ENCODE results near the gene CCDC8. TPM values are rescaled to one million over a fixed set of nuclear protein-coding genes. Genes with fewer than 3 reads are reported as not detected.
"Not testable (repeated sequence)": the region's sequence is repeated elsewhere in the genome, so short reads cannot be mapped to it uniquely, and the experiment has no call there.

Gene CCDC8
- total and polyA plus RNA-seq, 9 donors = 20.1 to 82.6 (median 59.5) TPM

- 1 to 3% (median 1%) methylated on average over 36 of the region's 36 CpGs for WGBS, 3 donors
- H3K27ac ChIP-seq = peak overlapping the region; percentile 74 to 78
- H3K9me3 ChIP-seq = no peaks in the 10 kb centered on the region
- peak; percentile 64 to 82 (median 74) for DNase-seq
- peak overlapping the region; percentile 41 for H3K4me3 ChIP-seq
- intact Hi-C loops (cut with DNase I) = loop anchor here in 2 of 4 donors (2.0 kb wide), 2 partner anchors 83 to 85 kb away; no protein-coding TSS in a partner anchor
- H3K36me3 ChIP-seq = no peaks in the 10 kb centered on the region
- peaks cover 20% of the 10 kb centered on the region for H3K4me1 ChIP-seq (ENCODE audit: insufficient read depth)
- H3K27me3 ChIP-seq = no peaks in the 10 kb centered on the region
- TF ChIP-seq CTCF (IDR thresholded peaks at IDR 0.05) (no peak), EP300 (IDR thresholded peaks at IDR 0.05) (no peak), POLR2A (IDR thresholded peaks at IDR 0.05) (peak; percentile 26)
Measured at GRCh38 chr19:46404055-46404752, 9.2 kb downstream of the CCDC8 start.

GRCh38 chr19:46402725-46403124, 10.6 kb downstream of the CCDC8 start:
- intact Hi-C loops (cut with DNase I) = no loop called here

GRCh38 chr19:46397801-46398479, 15.4 kb downstream of the CCDC8 start:
- not testable (repeated sequence) for H3K36me3 ChIP-seq; H3K27ac ChIP-seq; H3K9me3 ChIP-seq; H3K4me1 ChIP-seq (ENCODE audit: insufficient read depth); H3K27me3 ChIP-seq; H3K4me3 ChIP-seq
- 89 to 94% (median 92%) methylated on average over 14 of the region's 14 CpGs for WGBS, 3 donors
- intact Hi-C loops (cut with DNase I) = loop anchor here in 3 of 4 donors (2.0 to 10.0 kb wide), 3 partner anchors 89 to 113 kb away; no protein-coding TSS in a partner anchor
- peak in 2 of 5 donors; percentile 11 to 30 for DNase-seq

More at GRCh38 chr19:46402725-46403124, 10.6 kb downstream of the CCDC8 start:
- WGBS, 3 donors = 86 to 91% (median 88%) methylated on average over 11 of the region's 11 CpGs
- Histone ChIP-seq H3K4me3 (no peak overlapping the region), H3K4me1 (ENCODE audit: insufficient read depth) (peaks cover 13% of the 10 kb centered on the region), H3K36me3 (no peaks in the 10 kb centered on the region), H3K27me3 (no peaks in the 10 kb centered on the region), H3K9me3 (no peaks in the 10 kb centered on the region), H3K27ac (no peak overlapping the region)
- TF ChIP-seq POLR2A (IDR thresholded peaks at IDR 0.05) (no peak), EP300 (IDR thresholded peaks at IDR 0.05) (no peak), CTCF (IDR thresholded peaks at IDR 0.05) (no peak)
- peak in 2 of 5 donors; percentile 41 to 43 for DNase-seq

- TF ChIP-seq POLR2A (IDR thresholded peaks at IDR 0.05) (no peak), EP300 (IDR thresholded peaks at IDR 0.05) (no peak), CTCF (IDR thresholded peaks at IDR 0.05) (no peak)
- Histone ChIP-seq H3K9me3 (no peaks in the 10 kb centered on the region), H3K4me3 (no peak overlapping the region), H3K27ac (no peak overlapping the region), H3K4me1 (ENCODE audit: insufficient read depth) (peaks cover 2% of the 10 kb centered on the region), H3K36me3 (no peaks in the 10 kb centered on the region), H3K27me3 (no peaks in the 10 kb centered on the region)
- DNase-seq = peak in 1 of 5 donors; percentile 16
- 87 to 93% (median 88%) methylated on average over 5 of the region's 5 CpGs for WGBS, 3 donors
- intact Hi-C loops (cut with DNase I) = loop anchor here in 3 of 4 donors (5.0 to 10.0 kb wide), 3 partner anchors 110 to 117 kb away; no protein-coding TSS in a partner anchor
Measured at GRCh38 chr19:46394402-46394797, 19.0 kb downstream of the CCDC8 start.
